ENCODE measurements around the gene LDLRAD3. TPM values are rescaled to one million over a fixed set of nuclear protein-coding genes. Genes with fewer than 3 reads are reported as not detected.

Gene LDLRAD3
- total RNA-seq, 1 donor from 2014 or later = 7.7 TPM

GRCh38 chr11:35947437-35947836 is 3.6 kb downstream of the LDLRAD3 start:
- TF ChIP-seq CTCF (IDR thresholded peaks at IDR 0.05) = no peak
- intact Hi-C loops (cut with DNase I) = no loop called here
- Histone ChIP-seq H3K4me3 (no peak overlapping the region), H3K36me3 (no peaks in the 10 kb centered on the region), H3K4me1 (peaks cover 9% of the 10 kb centered on the region), H3K9me3 (no peaks in the 10 kb centered on the region), H3K27ac (no peak overlapping the region), H3K27me3 (ENCODE audit: low read depth) (no peaks in the 10 kb centered on the region)
- DNase-seq = no peak
- no peak for ATAC-seq

GRCh38 chr11:35949242-35949641 is 5.4 kb downstream of the LDLRAD3 start:
- Histone ChIP-seq H3K9me3 (no peaks in the 10 kb centered on the region), H3K27me3 (ENCODE audit: low read depth) (no peaks in the 10 kb centered on the region), H3K4me3 (no peak overlapping the region), H3K27ac (no peak overlapping the region), H3K4me1 (peaks cover 9% of the 10 kb centered on the region), H3K36me3 (no peaks in the 10 kb centered on the region)
- no peak for TF ChIP-seq CTCF (IDR thresholded peaks at IDR 0.05)
- ATAC-seq = no peak
- intact Hi-C loops (cut with DNase I) = no loop called here
- no peak for DNase-seq

GRCh38 chr11:35950082-35950481 is 6.2 kb downstream of the LDLRAD3 start:
- Histone ChIP-seq H3K27me3 (ENCODE audit: low read depth) (no peaks in the 10 kb centered on the region), H3K9me3 (no peaks in the 10 kb centered on the region), H3K36me3 (no peaks in the 10 kb centered on the region), H3K27ac (no peak overlapping the region), H3K4me1 (peaks cover under 1% of the 10 kb centered on the region), H3K4me3 (no peak overlapping the region)
- intact Hi-C loops (cut with DNase I) = no loop called here
- no peak for ATAC-seq
- DNase-seq = no peak
- no peak for TF ChIP-seq CTCF (IDR thresholded peaks at IDR 0.05)

- Histone ChIP-seq H3K27me3 (ENCODE audit: low read depth) (no peaks in the 10 kb centered on the region), H3K27ac (no peak overlapping the region), H3K9me3 (no peaks in the 10 kb centered on the region), H3K4me3 (no peak overlapping the region), H3K36me3 (no peaks in the 10 kb centered on the region), H3K4me1 (no peaks in the 10 kb centered on the region)
- DNase-seq (no peak), ATAC-seq (no peak)
- intact Hi-C loops (cut with DNase I) = no loop called here
- TF ChIP-seq CTCF (IDR thresholded peaks at IDR 0.05) = no peak
Observed at GRCh38 chr11:35951680-35952079, 7.8 kb downstream of the LDLRAD3 start.

- Histone ChIP-seq H3K27ac (no peak overlapping the region), H3K4me1 (no peaks in the 10 kb centered on the region), H3K9me3 (no peaks in the 10 kb centered on the region), H3K36me3 (no peaks in the 10 kb centered on the region), H3K4me3 (no peak overlapping the region), H3K27me3 (ENCODE audit: low read depth) (no peaks in the 10 kb centered on the region)
- no peak for TF ChIP-seq CTCF (IDR thresholded peaks at IDR 0.05)
- intact Hi-C loops (cut with DNase I) = no loop called here
- DNase-seq (no peak), ATAC-seq (no peak)
Observed at GRCh38 chr11:35953081-35953760, 9.4 kb downstream of the LDLRAD3 start.

Measured in lower lobe of right lung (tissue), 2 donors.